H1 (cell line): ENCODE measurements around the gene SMIM33. TPM values are rescaled to one million over a fixed set of nuclear protein-coding genes. Genes with fewer than 3 reads are reported as not detected.

Experiments
- CHD1 ChIP-seq: IDR thresholded peaks from 2 replicates; pipeline ENCODE4 v1.6.1; 2012; ENCODE audit warnings: low read depth, low read length, improper control_type of control experiment
- HDAC6 ChIP-seq: IDR thresholded peaks from one replicate; pipeline ENCODE4 v1.7.1; 2012; ENCODE audit warnings: low read depth, mild to moderate bottlenecking, inconsistent platforms, low read length, moderate library complexity
- RBBP5 ChIP-seq: IDR thresholded peaks from 2 replicates; pipeline ENCODE4 v1.7.1; 2012; ENCODE audit warnings: low read depth, mild to moderate bottlenecking, inconsistent platforms, low read length, moderate library complexity, borderline replicate concordance
- RXRA ChIP-seq: IDR thresholded peaks from 2 replicates; pipeline ENCODE4 v1.6.1; 2011; ENCODE audit warnings: low read depth, mild to moderate bottlenecking, low read length, moderate library complexity; ENCODE audit not compliant: insufficient read depth
- SIX5 ChIP-seq: IDR thresholded peaks from 2 replicates; pipeline ENCODE4 v1.6.1; 2011; ENCODE audit warnings: mild to moderate bottlenecking, low read depth, low read length
- polyA plus RNA-seq, 7 experiments: library from polyadenylated mRNA; depleted of rRNA in 3 of 7; stranded (reverse) in 5 of 7; unstranded in 2 of 7; fragments of >200 nt in 5 of 7; fragments of 200-250 nt in 2 of 7; gene quantifications; 1 replicate in 5 of 7; 2 replicates in 1 of 7; 4 replicates in 1 of 7; pipeline versions ENCODE4 v1.2.1 to v1.2.3, GENCODE V29; 2011 to 2013; ENCODE audit warnings: missing spikeins in 2 of 7, mixed read lengths in 2 of 7
- total RNA-seq: library from RNA; stranded (reverse); fragmentation: NEBNext Ultra II Directional; extraction: Animal tissue kit (Norgen Biotek cat#: 25700); gene quantifications from 2 replicates; pipeline ENCODE4 v1.2.1, GENCODE V29; 2021
- TF ChIP-seq, protein P1 (sequence below): IDR thresholded peaks from 2 replicates; pipeline ENCODE4 v1.6.1; 2011; ENCODE audit warnings: low read depth, mild to moderate bottlenecking, low read length; ENCODE audit not compliant: insufficient read depth
- TF ChIP-seq, protein P2 (sequence below): fragments of 300-600 bp; sonication (generic); IDR thresholded peaks from 2 replicates; pipeline ENCODE4 v1.7.1; 2012; ENCODE audit warnings: low read length, moderate library complexity, mild to moderate bottlenecking, inconsistent platforms; ENCODE audit not compliant: insufficient replicate concordance

The SMIM33 gene
- total and polyA plus RNA-seq, 2 of the 8 experiments (the other 6 are each of a cell fraction or from before 2014, with no cell fraction given): not detected

DNA sequence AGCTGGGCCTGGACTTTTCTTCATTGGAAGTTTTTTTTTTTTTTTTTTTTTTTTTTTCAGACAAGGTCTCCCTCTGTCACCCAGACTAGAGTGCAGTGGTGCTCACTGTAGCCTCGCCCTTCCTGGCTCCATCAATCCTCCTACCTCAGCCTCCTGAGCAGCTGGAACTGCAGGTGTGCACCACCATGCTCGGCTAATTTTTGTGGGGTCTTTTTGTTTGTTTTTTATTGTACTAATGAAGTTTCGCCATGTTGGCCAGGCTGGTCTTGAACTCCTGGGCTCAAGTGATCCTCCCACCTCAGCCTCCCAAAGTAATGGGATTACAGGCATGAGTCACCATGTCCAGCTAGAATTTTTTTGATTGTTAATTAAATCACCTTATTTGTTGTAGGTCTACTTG lies 35.1 kb upstream of the SMIM33 start (continued):
- TF ChIP-seq, protein P1, sequence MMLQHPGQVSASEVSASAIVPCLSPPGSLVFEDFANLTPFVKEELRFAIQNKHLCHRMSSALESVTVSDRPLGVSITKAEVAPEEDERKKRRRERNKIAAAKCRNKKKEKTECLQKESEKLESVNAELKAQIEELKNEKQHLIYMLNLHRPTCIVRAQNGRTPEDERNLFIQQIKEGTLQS: no peak
- TF ChIP-seq HDAC6 (no peak), RXRA (no peak), CHD1 (no peak), RBBP5 (no peak), SIX5 (no peak)
- TF ChIP-seq, protein P2, sequence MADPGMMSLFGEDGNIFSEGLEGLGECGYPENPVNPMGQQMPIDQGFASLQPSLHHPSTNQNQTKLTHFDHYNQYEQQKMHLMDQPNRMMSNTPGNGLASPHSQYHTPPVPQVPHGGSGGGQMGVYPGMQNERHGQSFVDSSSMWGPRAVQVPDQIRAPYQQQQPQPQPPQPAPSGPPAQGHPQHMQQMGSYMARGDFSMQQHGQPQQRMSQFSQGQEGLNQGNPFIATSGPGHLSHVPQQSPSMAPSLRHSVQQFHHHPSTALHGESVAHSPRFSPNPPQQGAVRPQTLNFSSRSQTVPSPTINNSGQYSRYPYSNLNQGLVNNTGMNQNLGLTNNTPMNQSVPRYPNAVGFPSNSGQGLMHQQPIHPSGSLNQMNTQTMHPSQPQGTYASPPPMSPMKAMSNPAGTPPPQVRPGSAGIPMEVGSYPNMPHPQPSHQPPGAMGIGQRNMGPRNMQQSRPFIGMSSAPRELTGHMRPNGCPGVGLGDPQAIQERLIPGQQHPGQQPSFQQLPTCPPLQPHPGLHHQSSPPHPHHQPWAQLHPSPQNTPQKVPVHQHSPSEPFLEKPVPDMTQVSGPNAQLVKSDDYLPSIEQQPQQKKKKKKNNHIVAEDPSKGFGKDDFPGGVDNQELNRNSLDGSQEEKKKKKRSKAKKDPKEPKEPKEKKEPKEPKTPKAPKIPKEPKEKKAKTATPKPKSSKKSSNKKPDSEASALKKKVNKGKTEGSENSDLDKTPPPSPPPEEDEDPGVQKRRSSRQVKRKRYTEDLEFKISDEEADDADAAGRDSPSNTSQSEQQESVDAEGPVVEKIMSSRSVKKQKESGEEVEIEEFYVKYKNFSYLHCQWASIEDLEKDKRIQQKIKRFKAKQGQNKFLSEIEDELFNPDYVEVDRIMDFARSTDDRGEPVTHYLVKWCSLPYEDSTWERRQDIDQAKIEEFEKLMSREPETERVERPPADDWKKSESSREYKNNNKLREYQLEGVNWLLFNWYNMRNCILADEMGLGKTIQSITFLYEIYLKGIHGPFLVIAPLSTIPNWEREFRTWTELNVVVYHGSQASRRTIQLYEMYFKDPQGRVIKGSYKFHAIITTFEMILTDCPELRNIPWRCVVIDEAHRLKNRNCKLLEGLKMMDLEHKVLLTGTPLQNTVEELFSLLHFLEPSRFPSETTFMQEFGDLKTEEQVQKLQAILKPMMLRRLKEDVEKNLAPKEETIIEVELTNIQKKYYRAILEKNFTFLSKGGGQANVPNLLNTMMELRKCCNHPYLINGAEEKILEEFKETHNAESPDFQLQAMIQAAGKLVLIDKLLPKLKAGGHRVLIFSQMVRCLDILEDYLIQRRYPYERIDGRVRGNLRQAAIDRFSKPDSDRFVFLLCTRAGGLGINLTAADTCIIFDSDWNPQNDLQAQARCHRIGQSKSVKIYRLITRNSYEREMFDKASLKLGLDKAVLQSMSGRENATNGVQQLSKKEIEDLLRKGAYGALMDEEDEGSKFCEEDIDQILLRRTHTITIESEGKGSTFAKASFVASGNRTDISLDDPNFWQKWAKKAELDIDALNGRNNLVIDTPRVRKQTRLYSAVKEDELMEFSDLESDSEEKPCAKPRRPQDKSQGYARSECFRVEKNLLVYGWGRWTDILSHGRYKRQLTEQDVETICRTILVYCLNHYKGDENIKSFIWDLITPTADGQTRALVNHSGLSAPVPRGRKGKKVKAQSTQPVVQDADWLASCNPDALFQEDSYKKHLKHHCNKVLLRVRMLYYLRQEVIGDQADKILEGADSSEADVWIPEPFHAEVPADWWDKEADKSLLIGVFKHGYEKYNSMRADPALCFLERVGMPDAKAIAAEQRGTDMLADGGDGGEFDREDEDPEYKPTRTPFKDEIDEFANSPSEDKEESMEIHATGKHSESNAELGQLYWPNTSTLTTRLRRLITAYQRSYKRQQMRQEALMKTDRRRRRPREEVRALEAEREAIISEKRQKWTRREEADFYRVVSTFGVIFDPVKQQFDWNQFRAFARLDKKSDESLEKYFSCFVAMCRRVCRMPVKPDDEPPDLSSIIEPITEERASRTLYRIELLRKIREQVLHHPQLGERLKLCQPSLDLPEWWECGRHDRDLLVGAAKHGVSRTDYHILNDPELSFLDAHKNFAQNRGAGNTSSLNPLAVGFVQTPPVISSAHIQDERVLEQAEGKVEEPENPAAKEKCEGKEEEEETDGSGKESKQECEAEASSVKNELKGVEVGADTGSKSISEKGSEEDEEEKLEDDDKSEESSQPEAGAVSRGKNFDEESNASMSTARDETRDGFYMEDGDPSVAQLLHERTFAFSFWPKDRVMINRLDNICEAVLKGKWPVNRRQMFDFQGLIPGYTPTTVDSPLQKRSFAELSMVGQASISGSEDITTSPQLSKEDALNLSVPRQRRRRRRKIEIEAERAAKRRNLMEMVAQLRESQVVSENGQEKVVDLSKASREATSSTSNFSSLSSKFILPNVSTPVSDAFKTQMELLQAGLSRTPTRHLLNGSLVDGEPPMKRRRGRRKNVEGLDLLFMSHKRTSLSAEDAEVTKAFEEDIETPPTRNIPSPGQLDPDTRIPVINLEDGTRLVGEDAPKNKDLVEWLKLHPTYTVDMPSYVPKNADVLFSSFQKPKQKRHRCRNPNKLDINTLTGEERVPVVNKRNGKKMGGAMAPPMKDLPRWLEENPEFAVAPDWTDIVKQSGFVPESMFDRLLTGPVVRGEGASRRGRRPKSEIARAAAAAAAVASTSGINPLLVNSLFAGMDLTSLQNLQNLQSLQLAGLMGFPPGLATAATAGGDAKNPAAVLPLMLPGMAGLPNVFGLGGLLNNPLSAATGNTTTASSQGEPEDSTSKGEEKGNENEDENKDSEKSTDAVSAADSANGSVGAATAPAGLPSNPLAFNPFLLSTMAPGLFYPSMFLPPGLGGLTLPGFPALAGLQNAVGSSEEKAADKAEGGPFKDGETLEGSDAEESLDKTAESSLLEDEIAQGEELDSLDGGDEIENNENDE: no peak
- TF ChIP-seq, all 59 proteins: peak for 0
